RWPE1 (cell line): ENCODE data around the gene NKX2-8.

ENCODE experiments used
- CTCF ChIA-PET: fragments of 350-600 bp; sonication (Branson Sonifier 250); formaldehyde crosslinking; extraction: SDS; loops from one replicate; lab custom pipeline; 2021; lab: Yijun Ruan, JAX
- POLR2A ChIA-PET: fragments of 400-600 bp; formaldehyde crosslinking; extraction: SDS; loops from one replicate; lab custom pipeline; 2020; ENCODE audit warnings: antibody characterized with exemption; ENCODE audit not compliant: low non-redundant PET; lab: Yijun Ruan, JAX
- DNase-seq: peaks from one replicate; pipeline ENCODE4 v3.0.0; 2012; ENCODE audit warnings: low spot score
- H3K27ac ChIP-seq: fragments of 450-650 bp; 2 replicates; pipeline ENCODE4 v1.5.1; 2017
- TF ChIP-seq, protein P1 (sequence below): fragments of 450-650 bp; conservative IDR thresholded peaks from 2 replicates; pipeline ENCODE4 v1.5.1; 2017; ENCODE audit warnings: low read depth, mild to moderate bottlenecking

Gene NKX2-8

DNA sequence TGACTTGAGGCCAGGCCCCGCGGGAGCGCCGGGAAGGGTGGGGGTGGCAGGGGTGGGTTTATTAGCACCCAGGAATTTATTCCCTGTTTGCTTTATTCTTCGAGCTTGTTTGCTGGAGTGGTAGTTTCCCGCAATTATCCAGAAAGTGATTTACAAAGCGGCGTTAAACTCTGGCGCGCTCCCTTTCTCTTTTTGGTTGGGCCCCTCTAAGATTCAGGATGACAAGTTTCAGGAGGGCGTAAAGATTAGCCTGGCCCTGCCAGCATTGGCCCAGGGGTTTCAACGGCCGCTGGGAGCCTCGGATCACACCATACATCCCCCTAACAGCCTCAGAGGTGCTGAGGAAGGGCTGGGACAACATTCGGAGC, 444 bp upstream of the NKX2-8 start:
- H3K27ac ChIP-seq = no peak overlapping the region
- TF ChIP-seq, protein P1, sequence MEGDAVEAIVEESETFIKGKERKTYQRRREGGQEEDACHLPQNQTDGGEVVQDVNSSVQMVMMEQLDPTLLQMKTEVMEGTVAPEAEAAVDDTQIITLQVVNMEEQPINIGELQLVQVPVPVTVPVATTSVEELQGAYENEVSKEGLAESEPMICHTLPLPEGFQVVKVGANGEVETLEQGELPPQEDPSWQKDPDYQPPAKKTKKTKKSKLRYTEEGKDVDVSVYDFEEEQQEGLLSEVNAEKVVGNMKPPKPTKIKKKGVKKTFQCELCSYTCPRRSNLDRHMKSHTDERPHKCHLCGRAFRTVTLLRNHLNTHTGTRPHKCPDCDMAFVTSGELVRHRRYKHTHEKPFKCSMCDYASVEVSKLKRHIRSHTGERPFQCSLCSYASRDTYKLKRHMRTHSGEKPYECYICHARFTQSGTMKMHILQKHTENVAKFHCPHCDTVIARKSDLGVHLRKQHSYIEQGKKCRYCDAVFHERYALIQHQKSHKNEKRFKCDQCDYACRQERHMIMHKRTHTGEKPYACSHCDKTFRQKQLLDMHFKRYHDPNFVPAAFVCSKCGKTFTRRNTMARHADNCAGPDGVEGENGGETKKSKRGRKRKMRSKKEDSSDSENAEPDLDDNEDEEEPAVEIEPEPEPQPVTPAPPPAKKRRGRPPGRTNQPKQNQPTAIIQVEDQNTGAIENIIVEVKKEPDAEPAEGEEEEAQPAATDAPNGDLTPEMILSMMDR = no peak
- no peak for DNase-seq
- ChIA-PET POLR2A (no interaction called here), CTCF (no interaction called here)

DNA sequence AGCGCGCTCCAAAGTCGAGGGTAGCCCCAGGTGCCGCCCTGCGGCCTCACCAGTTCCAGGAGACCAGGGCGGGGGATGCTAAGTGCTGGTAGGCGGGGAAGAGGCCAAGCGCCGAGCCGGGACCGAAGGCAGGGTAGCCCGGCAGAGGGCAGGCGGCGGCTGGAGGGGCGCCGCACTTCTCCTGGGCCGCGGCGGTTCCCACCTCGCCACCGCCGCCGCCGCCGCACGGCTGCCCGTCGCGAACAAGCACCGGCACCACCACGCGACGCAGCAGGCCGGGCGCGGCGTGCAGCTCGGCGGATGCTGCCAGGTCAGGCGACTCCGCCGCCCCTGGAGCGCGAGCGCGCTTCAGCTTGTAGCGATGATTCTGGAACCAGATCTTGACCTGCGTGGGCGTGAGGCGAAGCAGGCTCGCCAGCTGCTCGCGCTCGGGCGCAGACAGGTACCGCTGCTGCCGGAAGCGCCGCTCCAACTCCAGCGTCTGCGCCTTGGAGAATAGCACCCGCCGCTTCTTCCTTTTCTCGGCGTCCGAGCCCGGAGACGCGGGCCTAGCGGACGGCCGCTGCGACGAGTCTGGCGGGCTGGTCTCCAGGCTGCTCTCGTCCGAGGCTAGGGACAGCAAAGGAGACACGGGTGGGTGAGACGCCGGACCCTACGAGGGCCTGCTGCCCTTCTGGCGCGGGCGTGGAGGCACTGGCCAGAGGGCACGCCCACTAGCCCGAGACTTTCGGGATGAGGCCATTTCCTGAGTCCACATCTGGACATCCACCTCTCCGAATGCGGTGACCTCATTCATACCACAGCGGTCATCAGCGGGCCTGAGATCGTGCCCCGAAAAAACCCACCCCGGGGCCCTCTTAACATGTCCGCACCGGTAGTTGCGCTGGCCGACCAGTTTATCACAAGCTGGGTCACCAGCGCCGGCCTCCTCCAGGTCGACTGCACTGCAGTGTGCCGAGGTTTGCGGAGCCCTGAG, 1.3 kb downstream of the NKX2-8 start:
- TF ChIP-seq, protein P1 = no peak
- ChIA-PET POLR2A (no interaction called here), CTCF (no interaction called here)
- no peak overlapping the region; the same call in 1 of the 2 replicates for H3K27ac ChIP-seq
- DNase-seq = peak; percentile 57

DNA sequence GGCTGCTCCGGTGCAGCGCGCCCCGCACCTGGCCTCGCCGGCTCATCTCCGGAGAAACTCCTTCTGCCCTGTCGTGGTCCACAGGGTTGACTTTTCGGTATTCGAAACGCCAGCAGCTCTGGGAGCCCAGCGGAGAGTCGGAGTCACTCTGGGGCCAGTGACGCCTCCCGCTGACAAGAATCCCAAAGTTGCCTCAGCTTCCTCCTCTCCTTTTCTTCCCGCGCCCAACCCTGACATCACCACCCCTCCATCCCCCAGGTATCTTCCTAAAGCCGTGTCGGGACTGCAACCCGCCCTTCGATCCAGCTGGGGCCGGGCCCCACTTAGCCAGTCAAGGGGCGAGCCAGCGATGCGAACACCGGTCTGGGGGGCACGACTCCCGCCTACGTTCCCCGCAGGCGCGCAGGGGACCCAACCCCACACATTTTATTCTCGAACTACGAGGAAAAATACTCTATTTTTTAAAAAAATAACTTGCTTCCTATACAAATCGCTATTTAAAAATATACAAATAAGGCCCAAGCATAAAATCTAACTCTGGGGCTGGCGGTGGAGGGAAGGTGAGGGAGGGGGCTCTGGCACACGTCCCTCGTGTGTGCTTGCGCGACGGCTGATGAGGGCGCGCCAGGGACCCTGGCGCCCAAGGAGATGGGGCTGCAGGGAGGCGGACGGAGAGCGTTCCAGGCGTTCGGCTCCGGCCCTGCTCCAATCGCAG, 2.1 kb downstream of the NKX2-8 start:
- CTCF ChIA-PET = interaction anchor here (0.6 kb wide), 1 partner anchor 164 kb away, joined by 3 read pairs; no protein-coding TSS in a partner anchor
- no peak overlapping the region; the same call in 1 of the 2 replicates for H3K27ac ChIP-seq
- no peak for DNase-seq
- POLR2A ChIA-PET = no interaction called here
- TF ChIP-seq, protein P1 = no peak

DNA sequence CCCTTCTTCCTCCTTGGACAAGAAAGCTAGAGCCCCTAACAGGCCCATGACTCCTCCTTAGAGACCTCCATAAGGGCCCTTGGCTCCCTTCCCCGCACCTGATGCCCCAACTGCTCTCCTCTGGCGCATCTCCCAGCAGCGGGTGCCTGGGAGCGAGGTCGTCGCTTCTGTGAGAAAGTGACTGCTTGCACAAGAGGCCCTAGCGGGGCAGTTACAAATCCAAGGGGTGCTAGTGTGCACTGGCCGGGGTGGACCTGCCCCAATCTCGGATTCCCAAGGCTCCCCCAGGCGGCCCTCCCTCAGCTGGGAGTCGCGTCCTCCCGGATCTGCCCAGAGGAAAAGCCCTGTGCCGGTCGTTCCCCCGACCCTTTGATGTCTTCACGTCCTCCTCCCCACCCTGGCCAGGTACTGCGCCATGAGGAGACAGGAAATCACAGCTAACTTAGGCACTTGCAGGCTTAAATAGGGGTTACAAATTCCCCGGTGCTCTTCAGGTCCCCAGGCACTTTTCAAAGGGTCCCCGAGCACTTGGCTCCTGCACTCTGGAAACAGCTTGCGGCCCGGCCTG, 2.8 kb downstream of the NKX2-8 start:
- TF ChIP-seq, protein P1 = no peak
- ChIA-PET POLR2A (no interaction called here), CTCF (interaction anchor here (0.6 kb wide), 1 partner anchor 165 kb away, joined by 3 read pairs; no protein-coding TSS in a partner anchor)
- no peak for DNase-seq
- H3K27ac ChIP-seq = no peak overlapping the region

DNA sequence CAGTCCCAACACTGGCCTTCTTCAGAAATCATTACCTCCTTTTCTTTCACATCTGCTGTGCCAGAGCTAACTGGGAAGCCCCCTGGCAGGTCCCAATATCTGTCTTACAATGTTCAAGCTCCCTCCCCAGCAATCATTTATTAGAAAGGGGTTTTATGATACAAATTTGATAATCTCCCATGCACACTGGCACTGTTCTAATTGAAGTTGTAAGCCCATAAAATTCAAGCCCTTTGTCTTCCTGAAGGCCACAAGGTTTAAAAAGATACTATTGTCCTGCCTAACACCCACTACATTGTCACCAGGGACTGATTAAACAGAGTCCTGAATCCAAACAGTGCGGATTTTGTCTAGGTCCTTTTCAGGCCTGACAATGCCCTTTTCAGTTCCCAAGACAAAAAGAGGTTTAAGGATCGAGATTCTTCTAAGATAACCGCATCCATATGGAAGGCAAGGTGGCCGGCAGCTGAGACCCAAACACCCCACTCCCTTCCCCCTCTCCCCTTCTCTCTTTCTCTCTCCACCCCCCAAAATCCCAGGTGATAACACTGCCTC, 3.3 kb downstream of the NKX2-8 start:
- no peak overlapping the region for H3K27ac ChIP-seq
- TF ChIP-seq, protein P1 = no peak
- no peak for DNase-seq
- POLR2A ChIA-PET = no interaction called here
- CTCF ChIA-PET = no interaction called here

DNA sequence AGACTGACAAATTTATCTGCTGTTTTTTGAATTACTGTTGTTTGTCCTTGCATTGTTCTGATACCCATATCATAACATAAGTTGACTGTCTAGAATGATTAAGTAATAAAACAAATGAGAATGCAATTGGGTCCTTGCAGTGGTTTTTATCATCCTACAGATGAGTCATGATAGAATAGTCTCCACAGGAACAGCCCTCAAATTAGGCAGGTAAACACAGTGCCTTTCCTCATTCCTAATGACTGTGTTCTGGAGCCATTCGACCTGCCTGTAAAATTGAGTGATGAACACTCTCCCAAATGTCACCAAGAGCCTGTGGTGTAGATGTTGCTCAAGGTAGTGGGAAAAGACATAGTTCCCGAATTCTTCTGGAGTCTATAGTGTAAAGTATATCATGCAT, 12.3 kb downstream of the NKX2-8 start:
- CTCF ChIA-PET = no interaction called here
- DNase-seq = peak; percentile 8
- TF ChIP-seq, protein P1 = no peak
- POLR2A ChIA-PET = no interaction called here
- no peak overlapping the region for H3K27ac ChIP-seq
